ENCODE data around the gene ROR1.

- TF ChIP-seq, protein P1, sequence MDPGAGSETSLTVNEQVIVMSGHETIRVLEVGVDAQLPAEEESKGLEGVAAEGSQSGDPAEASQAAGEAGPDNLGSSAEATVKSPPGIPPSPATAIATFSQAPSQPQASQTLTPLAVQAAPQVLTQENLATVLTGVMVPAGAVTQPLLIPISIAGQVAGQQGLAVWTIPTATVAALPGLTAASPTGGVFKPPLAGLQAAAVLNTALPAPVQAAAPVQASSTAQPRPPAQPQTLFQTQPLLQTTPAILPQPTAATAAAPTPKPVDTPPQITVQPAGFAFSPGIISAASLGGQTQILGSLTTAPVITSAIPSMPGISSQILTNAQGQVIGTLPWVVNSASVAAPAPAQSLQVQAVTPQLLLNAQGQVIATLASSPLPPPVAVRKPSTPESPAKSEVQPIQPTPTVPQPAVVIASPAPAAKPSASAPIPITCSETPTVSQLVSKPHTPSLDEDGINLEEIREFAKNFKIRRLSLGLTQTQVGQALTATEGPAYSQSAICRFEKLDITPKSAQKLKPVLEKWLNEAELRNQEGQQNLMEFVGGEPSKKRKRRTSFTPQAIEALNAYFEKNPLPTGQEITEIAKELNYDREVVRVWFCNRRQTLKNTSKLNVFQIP (CRISPR knock-in tag; IDR thresholded peaks at IDR 0.05; ENCODE audit: borderline replicate concordance, low read depth): no peak
- TF ChIP-seq GLIS3 (CRISPR knock-in tag; IDR thresholded peaks at IDR 0.05) (no peak), ESRRG (CRISPR knock-in tag; IDR thresholded peaks at IDR 0.05) (no peak), SNAI2 (CRISPR knock-in tag; IDR thresholded peaks at IDR 0.05) (no peak), OSR1 (CRISPR knock-in tag; IDR thresholded peaks at IDR 0.05) (no peak), ZFP3 (CRISPR knock-in tag; IDR thresholded peaks at IDR 0.05) (no peak), RARB (CRISPR knock-in tag; IDR thresholded peaks at IDR 0.05) (no peak)
- TF ChIP-seq, protein P2, sequence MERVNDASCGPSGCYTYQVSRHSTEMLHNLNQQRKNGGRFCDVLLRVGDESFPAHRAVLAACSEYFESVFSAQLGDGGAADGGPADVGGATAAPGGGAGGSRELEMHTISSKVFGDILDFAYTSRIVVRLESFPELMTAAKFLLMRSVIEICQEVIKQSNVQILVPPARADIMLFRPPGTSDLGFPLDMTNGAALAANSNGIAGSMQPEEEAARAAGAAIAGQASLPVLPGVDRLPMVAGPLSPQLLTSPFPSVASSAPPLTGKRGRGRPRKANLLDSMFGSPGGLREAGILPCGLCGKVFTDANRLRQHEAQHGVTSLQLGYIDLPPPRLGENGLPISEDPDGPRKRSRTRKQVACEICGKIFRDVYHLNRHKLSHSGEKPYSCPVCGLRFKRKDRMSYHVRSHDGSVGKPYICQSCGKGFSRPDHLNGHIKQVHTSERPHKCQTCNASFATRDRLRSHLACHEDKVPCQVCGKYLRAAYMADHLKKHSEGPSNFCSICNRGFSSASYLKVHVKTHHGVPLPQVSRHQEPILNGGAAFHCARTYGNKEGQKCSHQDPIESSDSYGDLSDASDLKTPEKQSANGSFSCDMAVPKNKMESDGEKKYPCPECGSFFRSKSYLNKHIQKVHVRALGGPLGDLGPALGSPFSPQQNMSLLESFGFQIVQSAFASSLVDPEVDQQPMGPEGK (CRISPR knock-in tag; IDR thresholded peaks at IDR 0.05; ENCODE audit: borderline replicate concordance): no peak
These were observed 226.2 kb downstream of the ROR1 start for GRCh38 chr1:64000021-64000420.

Measured in SK-N-SH treated with all-trans-retinoic acid at 6 μM for 48 hours (cell line).